GM21717 (cell line): ENCODE measurements around the gene CENPP.

Experiments used
- ATAC-seq: cut with Tn5 transposase; IDR thresholded peaks from one replicate; pipeline ENCODE4 v1.9.1; 2021; ENCODE audit warnings: mild to moderate bottlenecking, moderate library complexity; ENCODE audit not compliant: unreplicated experiment

The CENPP gene

GRCh38 chr9:92650839-92651621 lies 325.3 kb downstream of the CENPP start:
- ATAC-seq: no peak

- no peak for ATAC-seq
Observed at GRCh38 chr9:92652461-92652860, 326.7 kb downstream of the CENPP start.

- ATAC-seq: no peak
Observed at GRCh38 chr9:92654481-92655301, 328.9 kb downstream of the CENPP start.

GRCh38 chr9:92655366-92655765 lies 329.6 kb downstream of the CENPP start:
- ATAC-seq: no peak

GRCh38 chr9:92655896-92656536 lies 330.3 kb downstream of the CENPP start:
- ATAC-seq: no peak

- no peak for ATAC-seq
Observed at GRCh38 chr9:92656537-92656925, 330.8 kb downstream of the CENPP start.

- no peak for ATAC-seq
Observed at GRCh38 chr9:92657296-92658094, 331.7 kb downstream of the CENPP start.

- no peak for ATAC-seq
Observed at GRCh38 chr9:92658176-92658575, 332.4 kb downstream of the CENPP start.

- no peak for ATAC-seq
Observed at GRCh38 chr9:92658611-92659010, 332.9 kb downstream of the CENPP start.

GRCh38 chr9:92659601-92660000 lies 333.8 kb downstream of the CENPP start:
- no peak for ATAC-seq

- no peak for ATAC-seq
Observed at GRCh38 chr9:92660266-92660665, 334.5 kb downstream of the CENPP start.

GRCh38 chr9:92661127-92661526 lies 335.4 kb downstream of the CENPP start:
- no peak for ATAC-seq

- no peak for ATAC-seq
Observed at GRCh38 chr9:92661743-92662142, 336.0 kb downstream of the CENPP start.

- ATAC-seq: no peak
Observed at GRCh38 chr9:92663126-92663525, 337.4 kb downstream of the CENPP start.

- no peak for ATAC-seq
Observed at GRCh38 chr9:92663951-92664350, 338.2 kb downstream of the CENPP start.

- ATAC-seq: no peak
Observed at GRCh38 chr9:92664394-92665152, 338.8 kb downstream of the CENPP start.

- no peak for ATAC-seq
Observed at GRCh38 chr9:92665836-92666235, 340.1 kb downstream of the CENPP start.

- no peak for ATAC-seq
Observed at GRCh38 chr9:92666236-92666635, 340.5 kb downstream of the CENPP start.

- no peak for ATAC-seq
Observed at GRCh38 chr9:92666912-92667532, 341.3 kb downstream of the CENPP start.
